Ishikawa (cell line): ENCODE data around the gene BRPF3.

ENCODE experiments used
- EGR1 ChIP-seq: IDR thresholded peaks from 2 replicates; pipeline ENCODE4 v1.6.1; 2012
- RAD21 ChIP-seq: IDR thresholded peaks from 2 replicates; pipeline ENCODE4 v1.6.1; 2012; ENCODE audit warnings: low read depth

DNA sequence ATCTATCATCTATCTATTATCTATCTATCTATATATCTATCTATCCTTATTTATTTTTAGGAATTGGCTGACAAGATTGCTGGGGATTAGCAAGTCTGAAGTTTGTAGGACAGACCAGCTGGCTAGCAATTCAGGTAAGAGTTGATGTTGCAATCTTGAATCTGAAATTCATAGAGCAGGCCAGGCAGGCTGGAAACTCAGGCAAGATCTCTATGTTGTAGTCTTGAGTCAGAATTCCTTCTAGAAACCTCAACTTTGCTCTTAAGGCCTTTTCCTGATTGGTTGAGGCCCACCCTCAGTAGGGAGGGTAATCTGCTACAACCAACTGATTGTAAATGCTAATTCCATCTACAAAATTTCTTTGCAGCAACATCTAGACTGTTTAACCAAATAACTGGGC, 47.1 kb upstream of the BRPF3 start:
- no peak for TF ChIP-seq RAD21
- no peak for TF ChIP-seq EGR1
